Mesodermal cell (in vitro differentiated cells): Measurements from ENCODE around the gene DDX39B.
"Not testable (repeated sequence)": the region's sequence is repeated elsewhere in the genome, so short reads cannot be mapped to it uniquely, and the experiment has no call there.

Experiments
- H3K27ac ChIP-seq: 2 replicates; pipeline ENCODE4 v1.7.0; 2013; ENCODE audit warnings: mild to moderate bottlenecking, low read depth, low read length, moderate library complexity; ENCODE audit not compliant: severe bottlenecking
- H3K36me3 ChIP-seq: 2 replicates; pipeline ENCODE4 v1.7.1; 2013; ENCODE audit warnings: mild to moderate bottlenecking, low read length, moderate library complexity; ENCODE audit not compliant: control insufficient read depth, insufficient read depth
- H3K4me1 ChIP-seq: one replicate; pipeline ENCODE4 v1.7.1; 2013; ENCODE audit warnings: mild to moderate bottlenecking, low read length; ENCODE audit not compliant: insufficient read depth, control insufficient read depth, poor library complexity, severe bottlenecking
- H3K4me3 ChIP-seq: 2 replicates; pipeline ENCODE4 v1.7.0; 2013; ENCODE audit warnings: low read length, control low read depth, mild to moderate bottlenecking; ENCODE audit not compliant: insufficient read depth, poor library complexity, severe bottlenecking; ENCODE audit errors: extremely low read depth
- H3K9me3 ChIP-seq: 2 replicates; pipeline ENCODE4 v1.7.1; 2013; ENCODE audit warnings: mild to moderate bottlenecking, low read length, moderate library complexity; ENCODE audit not compliant: control insufficient read depth
- WGBS, 2 experiments: methylation state at CpG; one replicate each; pipeline ENCODE4 v1.1.5; 2013; ENCODE audit warnings: missing lambda C conversion rate in 2 of 2; ENCODE audit not compliant: insufficient coverage in 2 of 2; 5-methylcytosine and 5-hydroxymethylcytosine counted together

The DDX39B gene

DNA sequence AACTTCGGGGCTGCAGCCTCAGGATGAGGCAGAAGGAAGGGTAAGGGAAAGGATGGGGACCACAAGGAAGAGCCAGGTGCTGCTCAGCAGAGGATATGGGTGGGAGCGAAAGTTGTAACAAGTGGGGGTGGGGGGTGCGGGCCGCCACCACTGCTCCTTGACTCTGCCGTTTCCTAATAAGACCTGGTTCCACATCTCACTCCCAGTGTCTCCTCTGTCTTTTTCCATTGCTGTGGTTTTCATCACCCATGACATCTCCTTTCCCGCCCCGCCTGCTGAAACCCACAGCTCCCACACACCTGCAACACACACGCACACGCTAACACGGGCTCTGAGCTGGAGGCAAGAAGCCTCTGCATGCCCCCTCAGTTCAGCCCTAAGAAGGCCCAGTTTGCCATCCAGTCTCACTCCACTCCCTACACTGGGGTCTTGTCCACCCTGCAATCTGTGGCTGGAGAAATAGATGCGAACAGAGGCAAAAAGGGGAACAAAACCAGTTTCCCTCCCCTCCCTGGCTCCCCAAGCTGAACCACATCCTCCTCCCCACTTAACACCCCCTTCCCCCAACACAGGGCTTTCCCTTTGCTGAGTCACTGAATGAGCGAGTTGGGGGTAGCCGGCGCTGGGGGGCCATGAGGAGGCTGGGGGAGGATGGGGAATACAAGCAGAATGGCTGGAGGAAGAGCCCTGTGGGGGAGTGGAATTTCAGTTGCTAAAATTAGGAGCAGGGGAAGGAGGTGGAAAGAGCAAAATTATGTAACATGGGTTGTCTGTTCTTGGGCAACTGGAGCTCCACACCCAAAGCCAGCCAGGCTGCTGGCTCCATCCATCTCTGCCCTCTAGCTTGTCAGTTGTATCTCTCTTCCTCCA lies 17.1 kb upstream of the DDX39B start:
- Histone ChIP-seq H3K36me3 (peaks cover 36% of the 10 kb centered on the region), H3K9me3 (no peaks in the 10 kb centered on the region), H3K4me3 (no peak overlapping the region), H3K4me1 (peaks cover 40% of the 10 kb centered on the region), H3K27ac (peak overlapping the region; percentile 97)
- 95 to 97% methylated on average over 6 to 7 of the region's 14 CpGs for WGBS, 2 experiments

DNA sequence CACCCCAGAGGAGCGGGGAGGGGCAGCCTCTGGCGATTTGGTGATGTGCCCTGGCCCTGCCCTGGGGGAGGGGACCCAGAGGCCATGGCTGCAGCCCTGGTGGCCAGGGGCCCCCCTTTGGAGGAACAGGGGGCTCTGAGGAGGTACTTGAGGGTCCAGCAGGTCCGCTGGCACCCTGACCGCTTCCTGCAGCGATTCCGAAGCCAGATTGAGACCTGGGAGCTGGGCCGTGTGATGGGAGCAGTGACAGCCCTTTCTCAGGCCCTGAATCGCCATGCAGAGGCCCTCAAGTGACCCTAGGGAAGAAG lies 16.5 kb upstream of the DDX39B start:
- H3K4me3 ChIP-seq, result no peak overlapping the region
- 91 to 95% methylated on average over 7 to 8 of the region's 8 CpGs for WGBS, 2 experiments
- H3K36me3 ChIP-seq, result peaks cover 42% of the 10 kb centered on the region
- H3K4me1 ChIP-seq, result peaks cover 35% of the 10 kb centered on the region
- no peaks in the 10 kb centered on the region for H3K9me3 ChIP-seq
- peak overlapping the region; percentile 36 for H3K27ac ChIP-seq

DNA sequence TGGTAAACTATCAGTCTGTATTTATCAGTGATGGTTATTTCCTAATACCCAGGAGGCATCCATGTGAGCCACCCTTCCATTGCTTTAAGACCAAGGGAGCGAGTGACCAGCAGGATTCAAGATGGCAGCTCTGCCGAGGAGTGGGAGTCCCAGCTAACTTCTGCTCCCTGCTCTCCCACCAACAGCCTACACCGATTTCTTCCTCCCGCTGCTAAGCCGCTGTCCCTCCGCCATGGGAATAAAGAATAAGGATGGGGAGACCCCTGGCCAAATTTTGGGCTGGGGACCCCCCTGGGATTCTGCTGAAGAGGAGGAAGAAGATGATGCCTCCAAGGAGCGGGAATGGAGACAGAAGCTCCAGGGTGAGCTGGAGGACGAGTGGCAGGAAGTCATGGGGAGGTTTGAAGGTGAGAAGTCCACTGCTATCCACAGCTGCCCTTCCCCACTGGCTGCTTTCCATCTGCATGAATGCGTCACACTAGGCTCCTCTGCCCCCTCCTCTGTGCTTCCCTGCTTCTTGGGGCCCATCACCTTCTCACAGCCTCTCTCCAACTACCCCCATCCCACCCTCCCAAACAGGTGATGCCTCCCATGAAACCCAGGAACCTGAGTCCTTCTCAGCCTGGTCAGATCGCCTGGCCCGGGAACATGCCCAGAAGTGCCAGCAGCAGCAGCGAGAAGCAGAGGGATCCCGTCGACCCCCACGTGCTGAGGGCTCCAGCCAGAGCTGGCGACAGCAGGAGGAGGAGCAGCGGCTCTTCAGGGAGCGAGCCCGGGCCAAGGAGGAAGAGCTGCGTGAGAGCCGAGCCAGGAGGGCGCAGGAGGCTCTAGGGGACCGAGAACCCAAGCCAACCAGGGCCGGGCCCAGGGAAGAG lies 15.9 kb upstream of the DDX39B start:
- Histone ChIP-seq H3K36me3 (peaks cover 45% of the 10 kb centered on the region), H3K27ac (no peak overlapping the region)

DNA sequence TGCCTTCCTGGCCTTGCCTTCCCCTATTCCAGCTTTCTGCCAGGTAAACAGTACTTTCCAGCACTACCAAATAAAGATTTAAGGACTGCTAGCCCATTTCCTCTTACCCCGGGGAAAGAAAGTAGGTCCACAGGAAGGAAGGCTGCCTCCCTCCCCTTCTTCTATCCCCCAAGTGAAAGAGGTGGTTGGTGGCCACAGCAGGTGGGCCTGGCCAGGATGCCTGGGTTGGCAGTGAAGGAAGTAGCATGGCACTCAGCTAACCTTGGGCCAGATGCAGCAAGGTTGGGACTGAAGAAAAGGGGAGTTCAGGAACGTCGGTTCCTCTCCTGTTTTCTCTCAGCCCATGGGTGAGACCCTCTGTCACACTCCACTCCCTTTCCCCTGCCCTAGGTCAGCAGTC lies 14.5 kb upstream of the DDX39B start:
- 94 to 100% methylated on average over 2 of the region's 3 CpGs for WGBS, 2 experiments
- Histone ChIP-seq H3K36me3 (peaks cover 45% of the 10 kb centered on the region), H3K27ac (no peak overlapping the region), H3K9me3 (no peaks in the 10 kb centered on the region), H3K4me3 (no peak overlapping the region), H3K4me1 (peaks cover 30% of the 10 kb centered on the region)

More for the DNA sequence above, 15.9 kb upstream of the DDX39B start:
- 87% methylated on average over 19 to 20 of the region's 24 CpGs for WGBS, 2 experiments
- no peak overlapping the region for H3K4me3 ChIP-seq
- H3K4me1 ChIP-seq, result peaks cover 30% of the 10 kb centered on the region
- H3K9me3 ChIP-seq, result no peaks in the 10 kb centered on the region

DNA sequence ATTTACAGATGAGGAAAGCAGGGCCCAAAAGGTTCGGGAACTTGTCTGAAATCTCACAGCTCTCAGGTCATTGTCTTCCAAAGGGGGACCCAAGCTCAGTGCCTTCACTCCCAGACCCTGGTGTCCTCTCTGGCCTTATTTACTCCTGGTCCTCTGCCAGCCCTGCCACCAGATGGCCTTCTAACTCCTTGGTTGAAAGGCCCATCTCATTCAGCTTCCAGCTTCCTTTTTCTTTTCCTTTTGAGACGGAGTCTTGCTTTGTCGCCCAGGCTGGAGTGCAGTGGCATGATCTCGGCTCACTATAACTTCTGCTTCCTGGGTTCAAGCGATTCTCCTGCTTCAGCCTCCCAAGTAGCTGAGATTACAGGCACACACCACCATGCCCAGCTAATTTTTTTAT lies 9.6 kb upstream of the DDX39B start:
- H3K9me3 ChIP-seq, H3K4me1 ChIP-seq, H3K27ac ChIP-seq, H3K4me3 ChIP-seq: not testable (repeated sequence)
- peaks cover 56% of the 10 kb centered on the region for H3K36me3 ChIP-seq
- 51 to 54% methylated on average over 4 of the region's 5 CpGs for WGBS, 2 experiments

DNA sequence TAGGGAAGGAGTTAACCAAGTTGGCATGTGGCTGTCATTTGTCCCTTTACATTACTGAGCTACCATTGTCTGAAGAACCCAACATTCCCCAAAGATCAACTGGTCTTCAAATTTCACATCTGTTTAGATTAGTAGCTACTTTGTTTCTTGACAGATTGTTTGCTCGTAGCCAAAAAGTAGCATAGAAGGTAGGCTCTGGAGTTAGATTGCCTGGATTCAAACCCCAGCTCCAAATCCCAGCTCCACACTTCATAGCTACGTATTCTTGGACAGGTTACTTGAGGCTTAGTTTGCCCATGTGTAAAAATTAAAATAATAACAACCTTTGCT lies 6.7 kb upstream of the DDX39B start:
- 100% methylated on average over 1 of the region's 2 CpGs; no CpG with 5 or more reads in 1 of the 2 experiments for WGBS, 2 experiments
- Histone ChIP-seq H3K36me3 (peaks cover 37% of the 10 kb centered on the region), H3K27ac (no peak overlapping the region), H3K9me3 (no peaks in the 10 kb centered on the region), H3K4me3 (peak overlapping the region; percentile 42), H3K4me1 (peaks cover 16% of the 10 kb centered on the region)

DNA sequence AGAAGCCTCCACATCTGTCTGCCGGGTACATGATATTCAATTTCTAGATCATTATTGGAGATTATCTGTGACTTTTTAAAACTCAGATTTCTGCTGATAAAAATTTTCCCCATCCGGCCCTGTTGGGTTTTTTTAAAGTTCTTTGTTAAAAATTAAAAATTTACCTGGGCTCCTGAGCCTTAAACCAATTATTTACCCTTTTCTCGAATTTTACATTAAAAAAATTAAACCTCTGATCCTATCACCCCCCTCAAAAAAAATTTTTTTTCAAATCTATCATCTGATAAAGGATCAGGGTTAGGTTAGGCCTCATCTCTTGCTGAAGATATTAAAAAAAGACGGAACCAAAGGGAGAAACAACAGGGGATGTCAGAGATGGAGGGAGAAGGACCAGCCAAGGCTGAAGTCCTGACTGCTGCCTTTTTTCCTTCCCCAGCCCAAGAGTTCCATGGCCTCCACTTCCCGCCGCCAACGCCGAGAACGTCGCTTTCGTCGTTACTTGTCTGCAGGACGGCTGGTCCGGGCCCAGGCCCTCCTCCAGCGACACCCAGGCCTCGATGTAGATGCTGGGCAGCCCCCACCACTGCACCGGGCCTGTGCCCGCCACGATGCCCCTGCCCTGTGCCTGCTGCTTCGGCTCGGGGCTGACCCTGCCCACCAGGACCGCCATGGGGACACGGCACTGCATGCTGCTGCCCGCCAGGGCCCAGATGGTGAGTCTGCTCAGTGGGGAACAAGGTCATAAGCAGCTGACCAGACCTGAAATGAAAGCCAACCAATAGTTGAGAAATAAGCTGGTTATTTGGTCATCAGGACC lies 6.1 kb upstream of the DDX39B start:
- Histone ChIP-seq H3K4me1 (peaks cover 16% of the 10 kb centered on the region), H3K4me3 (peak overlapping the region; percentile 42), H3K9me3 (no peaks in the 10 kb centered on the region), H3K36me3 (peaks cover 32% of the 10 kb centered on the region), H3K27ac (no peak overlapping the region)
- WGBS, 2 experiments, result 87 to 95% methylated on average over 13 to 22 of the region's 24 CpGs

DNA sequence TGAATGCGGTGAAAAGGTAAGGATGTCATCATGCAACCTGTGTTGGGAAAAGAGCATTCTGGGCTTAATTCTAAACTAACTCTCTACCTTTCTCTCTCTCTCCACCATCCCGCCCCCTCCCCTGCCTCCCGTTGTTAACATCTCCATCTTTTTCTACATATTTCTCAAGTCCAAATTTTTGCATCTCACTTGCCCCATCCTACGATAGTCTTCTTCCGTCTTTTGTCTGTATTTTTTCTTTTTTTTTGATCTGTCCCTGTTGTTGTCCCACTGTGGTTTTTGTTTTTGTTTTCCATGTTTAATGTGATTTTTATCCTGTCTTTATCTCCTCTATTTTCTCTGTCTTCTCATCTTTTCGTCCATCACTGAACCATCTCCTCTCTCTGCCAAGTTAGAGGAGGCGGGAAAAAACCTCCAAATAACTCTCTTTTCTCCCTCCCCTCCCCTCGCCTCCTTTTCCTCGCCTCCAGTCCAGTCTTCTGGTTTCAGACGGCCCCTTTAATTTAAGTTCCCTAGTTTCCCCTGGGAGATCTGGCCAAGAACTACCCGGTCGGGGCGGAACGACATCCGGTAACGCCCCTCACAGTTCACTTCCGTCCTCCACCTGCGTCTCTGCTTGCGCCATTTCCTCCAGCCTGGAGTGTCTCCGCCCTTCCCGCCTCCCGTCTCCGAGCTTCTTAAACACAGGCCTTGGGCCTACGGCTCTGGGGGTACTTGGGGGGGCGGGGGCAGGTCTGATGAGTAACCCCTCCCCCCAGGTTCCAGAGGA lies 5.3 kb upstream of the DDX39B start, which contains the start of gene NFKBIL1:
Gene NFKBIL1, plus strand, starts transcription at position 651 of the 769 bp plus-strand sequence. Its CDS starts 87 bp downstream, at position 738.
- WGBS, 2 experiments, result 0 to 2% methylated on average over 12 to 16 of the region's 25 CpGs
- Histone ChIP-seq H3K4me1 (peaks cover 16% of the 10 kb centered on the region), H3K36me3 (peaks cover 32% of the 10 kb centered on the region), H3K4me3 (peak within 1 kb of the TSS; percentile 42), H3K27ac (peak within 1 kb of the TSS; percentile 47), H3K9me3 (no peaks in the 10 kb centered on the region)

DNA sequence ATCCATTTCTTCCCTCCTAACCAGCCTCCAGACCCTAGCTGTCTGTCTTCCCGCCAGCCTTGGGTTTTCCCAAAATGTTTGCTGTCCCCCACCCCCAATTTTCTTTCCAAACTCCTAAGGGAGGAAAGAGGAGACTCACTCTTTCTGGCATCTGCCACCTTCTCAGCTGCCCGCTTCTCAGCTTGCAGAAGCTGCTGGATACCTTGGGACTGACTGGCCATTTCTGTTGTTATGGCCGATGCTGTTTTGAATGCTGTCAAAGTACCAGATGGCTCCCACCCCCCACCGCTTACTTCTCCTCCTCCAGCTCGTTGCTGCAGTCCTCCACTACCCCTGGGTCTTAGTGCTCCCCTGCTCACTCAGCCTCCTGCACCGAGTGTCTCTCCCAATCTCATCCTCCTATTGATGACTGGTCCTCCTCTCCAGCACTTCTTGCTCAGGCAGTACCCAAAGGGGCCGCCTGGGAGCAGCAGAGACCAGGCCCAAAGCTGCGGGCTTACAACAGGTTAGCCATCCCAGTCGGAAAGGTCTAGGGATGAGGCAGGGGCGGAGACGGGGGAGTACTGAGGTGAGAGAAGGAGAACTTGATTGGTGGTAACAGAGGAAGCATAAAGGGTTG lies 4.6 kb upstream of the DDX39B start, which contains the start of gene ATP6V1G2:
Gene ATP6V1G2, minus strand, starts transcription at position 270 of the 619 bp plus-strand sequence. Its CDS starts 49 bp downstream, at position 221.
- Histone ChIP-seq H3K36me3 (peaks cover 29% of the 10 kb centered on the region), H3K27ac (peak within 1 kb of the TSS; percentile 47), H3K4me1 (peaks cover 16% of the 10 kb centered on the region), H3K4me3 (peak within 1 kb of the TSS; percentile 42), H3K9me3 (no peaks in the 10 kb centered on the region)
- WGBS, 2 experiments, result 0 to 1% methylated on average over 8 to 9 of the region's 11 CpGs
